Measurements from ENCODE around the gene THOP1. TPM values are rescaled to one million over a fixed set of nuclear protein-coding genes. Genes with fewer than 3 reads are reported as not detected.

Gene THOP1
- total RNA-seq, 1 experiment from 2014 or later, result 114 TPM

DNA sequence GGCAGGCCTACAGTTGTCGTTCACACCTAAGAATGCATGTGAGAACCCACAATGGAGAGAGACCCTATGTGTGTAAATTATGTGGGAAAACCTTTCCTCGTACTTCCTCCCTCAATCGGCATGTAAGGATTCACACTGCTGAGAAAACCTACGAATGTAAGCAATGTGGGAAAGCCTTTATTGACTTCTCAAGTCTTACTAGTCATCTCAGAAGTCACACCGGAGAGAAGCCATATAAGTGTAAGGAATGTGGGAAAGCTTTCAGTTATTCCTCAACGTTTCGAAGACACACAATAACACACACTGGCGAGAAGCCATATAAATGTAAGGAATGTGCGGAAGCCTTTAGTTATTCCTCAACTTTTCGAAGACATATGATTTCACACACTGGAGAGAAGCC is 67.3 kb downstream of the THOP1 start:
- H3K27ac Mint-ChIP-seq (ENCODE audit: low read depth, unreplicated experiment), result no peak overlapping the region
- no peak for TF ChIP-seq CTCF (IDR thresholded peaks at IDR 0.05; ENCODE audit: unreplicated experiment)
- ChIA-PET POLR2A (no interaction called here), CTCF (no interaction called here)
- peaks cover 47% of the 10 kb centered on the region for H3K36me3 Mint-ChIP-seq (ENCODE audit: insufficient read depth, unreplicated experiment)
- intact Hi-C loops (cut with micrococcal nuclease), result no loop called here
- H3K4me1 Mint-ChIP-seq (ENCODE audit: insufficient read depth, unreplicated experiment), result no peaks in the 10 kb centered on the region
- H3K9me3 Mint-ChIP-seq (ENCODE audit: unreplicated experiment), result peaks cover 31% of the 10 kb centered on the region
- BruUV-seq (replicated peaks), result no TSS peak
- no peaks in the 10 kb centered on the region for H3K27me3 Mint-ChIP-seq (ENCODE audit: insufficient read depth, unreplicated experiment)
- no peak overlapping the region for H3K4me3 Mint-ChIP-seq (ENCODE audit: unreplicated experiment)
- no peak for DNase-seq (ENCODE audit: unreplicated experiment)

DNA sequence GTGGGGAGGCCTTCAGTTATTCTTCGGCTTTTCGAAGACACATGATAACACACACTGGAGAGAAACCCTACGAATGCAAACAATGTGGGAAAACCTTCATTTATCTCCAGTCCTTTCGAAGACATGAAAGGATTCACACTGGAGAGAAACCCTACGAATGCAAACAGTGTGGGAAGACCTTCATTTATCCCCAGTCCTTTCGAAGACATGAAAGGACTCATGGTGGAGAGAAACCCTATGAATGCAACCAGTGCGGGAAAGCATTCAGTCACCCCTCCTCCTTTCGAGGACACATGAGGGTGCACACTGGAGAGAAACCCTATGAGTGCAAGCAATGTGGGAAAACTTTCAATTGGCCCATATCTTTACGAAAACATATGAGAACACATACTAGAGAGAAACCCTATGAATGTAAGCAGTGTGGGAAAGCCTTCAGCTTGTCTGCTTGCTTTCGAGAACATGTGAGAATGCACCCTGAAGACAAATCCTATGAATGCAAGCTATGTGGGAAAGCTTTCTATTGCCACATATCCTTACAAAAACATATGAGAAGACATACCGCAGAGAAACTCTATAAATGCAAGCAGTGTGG is 67.8 kb downstream of the THOP1 start:
- no TSS peak for BruUV-seq (replicated peaks)
- Mint-ChIP-seq H3K27me3 (ENCODE audit: insufficient read depth, unreplicated experiment) (no peaks in the 10 kb centered on the region), H3K9me3 (ENCODE audit: unreplicated experiment) (peaks cover 31% of the 10 kb centered on the region), H3K27ac (ENCODE audit: low read depth, unreplicated experiment) (no peak overlapping the region), H3K4me1 (ENCODE audit: insufficient read depth, unreplicated experiment) (no peaks in the 10 kb centered on the region), H3K4me3 (ENCODE audit: unreplicated experiment) (no peak overlapping the region), H3K36me3 (ENCODE audit: insufficient read depth, unreplicated experiment) (peaks cover 47% of the 10 kb centered on the region)
- POLR2A ChIA-PET, result no interaction called here
- CTCF ChIA-PET, result no interaction called here
- no peak for DNase-seq (ENCODE audit: unreplicated experiment)
- intact Hi-C loops (cut with micrococcal nuclease), result no loop called here
- no peak for TF ChIP-seq CTCF (IDR thresholded peaks at IDR 0.05; ENCODE audit: unreplicated experiment)

DNA sequence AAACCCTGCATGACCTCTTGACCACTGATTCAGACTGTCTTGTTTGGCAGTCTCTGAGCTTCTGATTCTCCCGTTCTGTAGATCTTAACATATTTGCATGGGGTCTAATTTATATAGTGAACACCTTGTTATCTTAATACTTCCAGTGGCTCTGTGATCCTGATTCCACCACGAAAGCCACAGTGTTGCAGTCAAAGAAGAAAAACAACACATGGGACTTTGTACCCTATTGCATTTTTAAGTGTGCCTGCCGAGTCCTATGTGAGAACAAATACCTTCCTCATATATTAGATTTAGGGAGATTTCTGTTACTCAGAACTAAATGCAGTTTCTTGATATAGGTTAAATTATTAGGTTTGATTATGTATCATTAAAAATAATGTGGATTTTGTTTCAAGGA is 69.5 kb downstream of the THOP1 start:
- CTCF ChIA-PET, result interaction anchor here (1.3 kb wide), 1 partner anchor 32 kb away, joined by 3 read pairs; no protein-coding TSS in a partner anchor
- peaks cover 45% of the 10 kb centered on the region for H3K36me3 Mint-ChIP-seq (ENCODE audit: insufficient read depth, unreplicated experiment)
- H3K4me3 Mint-ChIP-seq (ENCODE audit: unreplicated experiment), result no peak overlapping the region
- no TSS peak for BruUV-seq (replicated peaks)
- POLR2A ChIA-PET, result interaction anchor here (1.2 kb wide), 1 partner anchor 14 kb away, joined by 4 read pairs; the partner anchor contains the start of gene ZNF555
- DNase-seq (ENCODE audit: unreplicated experiment), result no peak
- H3K27ac Mint-ChIP-seq (ENCODE audit: low read depth, unreplicated experiment), result no peak overlapping the region
- H3K9me3 Mint-ChIP-seq (ENCODE audit: unreplicated experiment), result peaks cover 29% of the 10 kb centered on the region
- H3K27me3 Mint-ChIP-seq (ENCODE audit: insufficient read depth, unreplicated experiment), result no peaks in the 10 kb centered on the region
- no peak for TF ChIP-seq CTCF (IDR thresholded peaks at IDR 0.05; ENCODE audit: unreplicated experiment)
- no peaks in the 10 kb centered on the region for H3K4me1 Mint-ChIP-seq (ENCODE audit: insufficient read depth, unreplicated experiment)
- intact Hi-C loops (cut with micrococcal nuclease), result no loop called here

- BruUV-seq (replicated peaks), result no TSS peak
- Mint-ChIP-seq H3K4me3 (ENCODE audit: unreplicated experiment) (no peak overlapping the region), H3K36me3 (ENCODE audit: insufficient read depth, unreplicated experiment) (peaks cover 28% of the 10 kb centered on the region), H3K27me3 (ENCODE audit: insufficient read depth, unreplicated experiment) (no peaks in the 10 kb centered on the region), H3K27ac (ENCODE audit: low read depth, unreplicated experiment) (no peak overlapping the region), H3K9me3 (ENCODE audit: unreplicated experiment) (peaks cover 21% of the 10 kb centered on the region), H3K4me1 (ENCODE audit: insufficient read depth, unreplicated experiment) (no peaks in the 10 kb centered on the region)
- ChIA-PET CTCF (interaction anchor here (0.5 kb wide), 1 partner anchor 928 kb away, joined by 3 read pairs; no protein-coding TSS in a partner anchor), POLR2A (no interaction called here)
- no peak for DNase-seq (ENCODE audit: unreplicated experiment)
- intact Hi-C loops (cut with micrococcal nuclease), result no loop called here
- TF ChIP-seq CTCF (IDR thresholded peaks at IDR 0.05; ENCODE audit: unreplicated experiment), result no peak
These were observed 71.3 kb downstream of the THOP1 start for GRCh38 chr19:2856457-2857050.

Data from MCF 10A (cell line).